ENCODE measurements around the gene GNPDA2.

DNA sequence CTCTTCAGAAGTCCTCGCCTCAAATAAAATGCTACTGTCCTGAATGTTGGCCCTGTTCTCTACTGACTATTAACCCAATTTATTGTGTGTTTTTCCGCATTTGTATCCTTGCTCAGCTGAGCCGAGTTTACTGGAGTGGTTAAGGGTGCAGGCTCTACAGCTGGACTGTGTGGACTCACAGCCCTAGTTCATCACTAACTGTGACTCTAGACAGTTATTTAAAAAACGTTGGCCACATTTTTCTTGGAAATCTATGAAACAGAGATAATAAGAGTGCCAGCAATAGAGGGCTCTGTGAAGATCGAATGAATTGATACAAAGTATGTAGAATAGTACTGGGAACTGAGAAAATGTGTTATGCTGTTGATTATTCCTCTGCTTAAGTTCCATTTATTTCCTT, 51.0 kb downstream of the GNPDA2 start:
- TF ChIP-seq ZNF274 (IDR thresholded peaks at IDR 0.05; ENCODE audit: low read depth, low read length): no peak
- no peak for TF ChIP-seq SUZ12 (IDR thresholded peaks at IDR 0.05; ENCODE audit: extremely low read depth, insufficient read depth, insufficient read length)
- no peak for TF ChIP-seq YY1 (IDR thresholded peaks at IDR 0.05; ENCODE audit: insufficient read depth, insufficient read length)

All from NT2/D1 (cell line).